Loucy (cell line): ENCODE data around the gene TNNT3.

ENCODE experiments used
- CTCF ChIP-seq: fragments of 200-600 bp; sonication (generic); conservative IDR thresholded peaks from 2 replicates; pipeline ENCODE4 v1.5.1; 2014; ENCODE audit warnings: mild to moderate bottlenecking, antibody characterized with exemption, low read length
- EZH2phosphoT487 ChIP-seq: fragments of 200-600 bp; IDR thresholded peaks from 2 replicates; pipeline ENCODE4 v1.6.1; 2018; ENCODE audit warnings: antibody characterized with exemption, mild to moderate bottlenecking, moderate library complexity, borderline replicate concordance

GRCh38 chr11:1925373-1926155 is 6.1 kb downstream of the TNNT3 start:
- no peak for TF ChIP-seq EZH2phosphoT487
- no peak for TF ChIP-seq CTCF
